Ramos (cell line): ENCODE data around the gene AFF3.

ENCODE experiments used
- in situ Hi-C: fragments of 300-500 bp; cut with MboI; formaldehyde crosslinking; loops from one replicate; pipeline ENCODE4 v1.14.3; 2022; ENCODE audit warnings: low sequenced_read_pairs; ENCODE audit not compliant: unreplicated experiment

The AFF3 gene

DNA sequence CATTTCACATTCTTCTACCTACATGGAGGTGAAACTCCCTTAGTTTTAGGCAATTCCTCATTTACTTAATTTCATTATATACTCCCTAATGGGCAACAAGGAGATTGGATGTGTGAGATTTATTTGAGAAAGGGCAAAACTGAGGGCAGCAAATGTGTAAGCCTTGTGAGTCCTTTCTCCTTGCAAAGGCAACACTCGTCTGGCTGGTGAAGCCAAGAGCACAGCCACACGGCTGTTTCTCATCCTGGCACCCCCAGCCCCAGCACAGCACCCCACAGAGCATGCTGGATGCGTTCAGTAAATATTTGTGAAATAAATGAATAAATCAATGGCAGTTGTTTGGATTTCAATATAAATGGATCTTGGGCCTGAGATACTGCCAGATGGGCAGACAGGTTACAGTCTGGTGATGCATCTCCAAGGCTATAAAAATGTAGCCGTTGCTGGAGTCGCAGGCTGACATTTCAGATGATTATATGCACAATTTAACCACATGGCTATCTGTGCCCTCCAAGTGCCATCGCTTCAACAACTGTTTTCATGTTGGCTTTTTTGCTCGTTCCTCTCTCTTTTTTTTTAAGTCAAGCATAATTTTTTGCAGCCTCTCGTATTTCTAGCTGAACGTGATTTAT is 498.5 kb downstream of the AFF3 start:
- in situ Hi-C loops = loop anchor here (5.0 kb wide), 1 partner anchor 608 kb away; no protein-coding TSS in a partner anchor

DNA sequence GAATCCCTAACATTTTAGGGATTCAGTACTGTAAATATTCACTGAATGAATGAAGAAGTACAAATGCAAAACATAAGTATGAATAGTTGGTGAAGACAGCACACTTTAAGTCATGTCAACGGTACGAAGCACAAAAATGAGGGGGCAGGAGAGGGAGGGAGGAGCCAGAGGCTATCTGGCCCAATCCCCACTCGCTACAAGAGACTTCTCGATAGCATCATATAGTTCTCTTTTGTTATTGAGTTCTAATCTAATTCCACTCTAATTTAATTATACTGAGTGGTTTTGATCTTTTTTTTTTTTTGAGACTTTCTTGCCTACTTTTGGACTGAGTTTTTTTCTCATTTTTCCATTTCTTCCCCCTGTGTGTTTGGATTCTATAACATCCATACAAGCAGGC is 500.4 kb downstream of the AFF3 start:
- in situ Hi-C loops = loop anchor here (5.0 kb wide), 1 partner anchor 610 kb away; no protein-coding TSS in a partner anchor

DNA sequence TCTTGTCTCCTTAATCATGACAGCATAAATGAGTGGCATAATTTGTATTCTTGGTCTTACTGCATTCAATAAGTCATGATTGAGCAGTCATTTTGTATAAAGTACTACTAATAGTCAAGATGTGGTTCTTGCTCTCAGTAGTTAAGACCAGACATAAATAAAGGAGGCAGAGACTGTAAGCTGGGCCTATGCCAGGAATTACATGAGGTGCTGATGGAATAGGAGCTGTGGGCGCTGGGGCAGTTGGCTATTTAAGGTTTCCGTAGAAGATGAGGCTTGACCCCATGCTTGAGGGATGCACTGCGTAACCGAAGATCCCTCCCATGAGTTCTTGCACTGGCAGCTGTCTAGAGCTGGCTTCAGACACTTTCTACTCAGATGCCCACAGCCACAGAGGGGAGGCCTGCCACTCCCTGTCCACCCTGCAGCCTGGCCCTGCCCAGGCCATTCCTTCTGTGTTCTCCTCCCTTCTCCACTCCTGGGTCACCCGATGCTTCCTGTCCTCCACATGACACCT is 501.7 kb downstream of the AFF3 start:
- in situ Hi-C loops = loop anchor here (5.0 kb wide), 1 partner anchor 612 kb away; no protein-coding TSS in a partner anchor

DNA sequence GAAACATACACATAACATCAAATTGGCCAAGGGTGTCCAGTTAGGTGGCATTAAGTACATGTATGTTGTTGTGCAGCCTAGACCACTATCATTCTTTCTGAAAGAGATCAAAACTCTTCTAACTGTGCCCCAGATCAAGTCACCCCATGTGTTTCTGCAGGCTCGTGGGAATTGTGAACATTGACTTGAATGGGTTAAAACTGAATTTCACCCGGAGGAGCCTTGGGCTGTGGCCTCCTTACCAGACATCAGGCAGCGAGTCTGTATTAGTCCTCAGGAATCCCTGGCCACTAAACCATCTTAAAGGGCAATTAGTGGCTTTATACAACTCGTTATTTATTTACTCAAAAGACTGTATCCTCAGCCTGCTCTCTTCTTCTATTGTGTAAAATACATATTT is 503.6 kb downstream of the AFF3 start:
- in situ Hi-C loops = no loop called here

DNA sequence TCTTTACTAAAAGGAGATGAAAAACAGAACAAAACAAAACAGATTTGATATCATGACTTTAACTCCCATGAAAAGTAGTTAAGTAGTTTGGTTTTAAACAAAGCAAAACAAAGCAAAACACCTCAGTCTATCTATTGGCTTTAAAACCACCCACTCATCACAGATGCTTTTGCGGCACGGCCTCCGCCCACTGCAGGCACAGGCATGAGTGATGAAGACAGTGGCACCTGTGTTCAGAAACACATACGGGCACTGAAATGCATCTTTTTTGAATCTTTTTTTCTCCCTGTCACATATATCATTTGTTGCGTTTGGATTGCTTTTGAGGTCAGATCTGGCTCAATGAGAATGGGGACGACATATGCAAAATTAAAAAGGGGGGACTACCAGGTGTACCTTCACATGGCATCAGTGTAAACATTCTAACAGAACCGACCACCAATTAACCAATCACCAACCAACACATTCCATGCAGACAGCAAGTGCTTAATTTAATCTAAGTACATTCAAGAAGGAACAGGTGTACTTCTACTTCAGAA is 505.2 kb downstream of the AFF3 start:
- in situ Hi-C loops = no loop called here

DNA sequence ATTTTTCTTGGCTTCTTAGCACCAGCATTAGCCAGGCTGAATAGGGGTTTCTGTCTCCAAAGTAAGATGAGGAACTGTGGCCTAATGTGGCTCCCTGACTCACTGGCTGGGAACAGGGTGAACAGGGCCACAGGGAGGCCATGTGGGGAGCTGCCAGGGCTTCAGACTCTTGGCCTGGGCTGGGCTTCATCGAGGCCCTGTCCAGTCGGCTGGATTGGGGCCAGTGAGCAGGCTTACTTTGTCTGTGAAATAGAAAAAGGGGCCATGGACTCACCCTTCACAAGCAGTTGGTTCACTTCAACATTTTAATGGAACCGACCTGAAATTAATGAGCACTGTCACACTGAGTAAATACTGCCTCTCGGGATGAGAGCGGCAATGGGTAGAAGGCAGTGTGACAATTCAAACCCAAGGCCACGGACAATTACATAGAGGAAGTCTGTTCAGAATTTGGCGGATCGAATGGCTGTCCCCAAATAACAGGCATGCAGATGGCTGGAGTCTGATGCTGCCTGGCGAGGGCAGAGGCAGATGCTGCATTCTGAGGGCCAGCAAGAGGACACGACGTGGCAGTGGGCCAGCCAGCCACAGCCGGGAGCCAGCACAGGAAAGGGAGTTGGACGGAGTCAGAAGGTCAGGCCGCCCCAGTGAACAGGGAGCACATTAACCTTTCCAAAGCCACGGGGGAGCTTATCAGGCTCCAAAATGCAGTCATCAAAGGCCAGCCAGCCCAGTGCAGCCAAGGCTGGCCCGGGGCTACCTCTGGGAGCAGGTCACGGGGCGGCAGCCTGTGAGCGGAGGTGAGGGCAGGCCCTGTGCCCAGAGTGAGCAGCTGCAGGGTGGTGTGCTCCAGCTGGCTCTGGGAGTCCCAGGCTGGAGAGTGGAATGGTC is 506.0 kb downstream of the AFF3 start:
- in situ Hi-C loops = no loop called here

DNA sequence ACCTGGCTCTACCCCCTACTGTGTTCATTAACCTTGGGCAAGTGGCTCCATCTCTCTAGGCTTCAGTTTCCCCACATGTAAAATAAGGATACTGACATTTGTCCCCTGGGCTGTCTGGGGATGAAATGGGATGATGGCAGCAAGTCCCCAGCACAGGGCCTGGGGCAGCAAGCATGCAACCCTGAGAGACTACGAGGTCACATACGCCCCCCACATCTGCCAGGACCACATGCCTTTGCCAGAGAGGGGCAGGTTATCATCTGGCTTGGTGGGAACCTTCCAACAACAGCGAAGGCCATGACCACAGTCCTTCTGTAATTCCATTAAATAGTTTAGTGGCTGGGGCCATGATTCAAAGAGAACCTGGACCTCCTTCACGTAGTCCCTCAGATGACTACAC is 506.7 kb downstream of the AFF3 start:
- in situ Hi-C loops = no loop called here

DNA sequence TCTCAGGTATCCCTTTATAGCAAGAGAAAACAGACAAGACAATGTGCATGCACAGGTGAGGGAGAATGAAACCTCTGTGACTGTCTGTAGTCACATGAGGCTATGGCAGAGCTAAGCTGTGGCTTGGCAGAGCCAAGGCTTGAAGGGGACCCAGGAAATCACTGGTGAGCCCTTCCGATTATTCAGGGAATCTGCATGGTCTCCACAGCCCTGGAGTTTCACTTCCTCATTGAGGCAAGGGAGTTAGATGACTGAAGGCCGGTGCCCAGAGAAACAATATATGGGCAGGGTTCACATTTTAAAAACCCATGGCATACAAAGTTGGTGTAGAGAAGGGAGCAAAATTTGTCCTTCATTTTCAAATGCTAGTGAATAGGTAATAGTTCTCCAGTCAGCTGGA is 508.2 kb downstream of the AFF3 start:
- in situ Hi-C loops = no loop called here

DNA sequence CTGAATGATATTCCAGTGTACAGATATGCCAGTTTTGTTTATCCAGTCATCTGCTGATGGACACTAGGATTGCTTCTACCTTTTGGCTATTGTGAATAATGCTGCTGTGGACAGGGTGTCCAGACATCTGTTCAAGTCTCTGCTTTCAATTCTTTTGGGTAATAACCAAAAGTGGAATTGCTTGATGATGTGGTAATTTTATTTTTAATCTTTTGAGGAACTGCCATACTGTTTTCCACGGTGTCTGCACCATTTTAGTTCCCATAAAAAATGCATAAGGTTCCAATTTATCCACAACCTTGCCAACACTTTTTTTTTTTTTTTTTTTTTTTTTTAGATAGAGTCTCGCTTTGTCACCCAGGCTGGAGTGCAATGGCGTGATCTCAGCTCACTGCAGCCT is 510.7 kb downstream of the AFF3 start:
- in situ Hi-C loops = no loop called here

DNA sequence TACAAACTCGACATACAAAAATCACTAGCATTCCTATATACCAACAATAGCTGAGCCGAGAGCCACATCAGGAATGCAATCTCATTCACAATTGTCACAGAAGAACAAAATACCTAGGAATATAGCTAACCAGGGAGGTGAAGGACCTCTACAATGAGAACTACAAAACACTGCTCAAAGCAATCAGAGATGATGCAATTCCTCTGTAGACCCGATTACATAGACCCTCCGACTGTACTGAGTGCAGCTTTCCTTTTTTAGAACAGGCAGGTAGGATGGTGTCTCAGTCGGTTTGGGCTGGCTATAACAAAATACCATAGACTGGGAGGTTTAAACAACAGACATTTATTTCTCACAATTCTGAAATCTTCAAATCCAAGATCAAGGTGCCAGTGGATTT is 513.1 kb downstream of the AFF3 start:
- in situ Hi-C loops = no loop called here

DNA sequence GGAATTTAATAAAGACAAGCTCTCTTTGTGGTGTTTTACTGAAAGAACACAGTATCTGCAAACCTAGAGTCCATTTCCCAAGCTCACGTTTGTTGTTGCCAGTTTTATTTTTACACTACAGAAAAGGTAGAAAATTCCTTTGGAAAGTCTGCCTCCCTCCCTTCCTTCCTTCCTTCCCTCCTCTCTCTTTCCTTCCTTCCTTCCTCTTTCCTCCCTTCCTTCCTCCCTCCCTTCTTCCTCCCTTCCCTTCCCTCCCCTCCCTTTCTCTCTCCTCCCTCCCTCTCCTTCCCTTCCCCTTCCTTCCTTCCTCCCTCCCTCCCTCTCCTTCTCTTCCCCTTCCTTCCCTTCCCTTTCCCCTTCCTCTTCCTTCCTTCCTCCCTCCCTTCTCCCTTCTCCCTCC is 516.2 kb downstream of the AFF3 start:
- in situ Hi-C loops = no loop called here

DNA sequence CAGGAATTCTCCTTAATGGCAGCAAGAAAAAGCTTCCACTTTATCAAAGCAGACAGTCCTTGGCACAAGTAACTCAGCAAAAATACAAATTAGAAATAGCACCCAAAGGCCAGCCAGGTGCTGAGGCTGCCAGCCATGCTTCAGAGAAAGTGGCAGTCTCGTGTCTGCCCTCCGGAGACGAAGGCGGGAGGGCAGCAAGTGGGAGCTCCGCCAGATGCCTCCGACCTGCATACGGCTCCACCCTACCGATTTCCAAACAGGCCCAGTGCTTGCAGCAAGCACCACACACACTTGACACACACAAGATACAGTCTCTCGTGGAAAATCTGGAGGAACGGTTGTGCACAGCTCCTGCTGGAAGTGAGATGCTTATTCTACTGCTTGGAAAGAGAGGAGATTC is 517.7 kb downstream of the AFF3 start:
- in situ Hi-C loops = no loop called here

DNA sequence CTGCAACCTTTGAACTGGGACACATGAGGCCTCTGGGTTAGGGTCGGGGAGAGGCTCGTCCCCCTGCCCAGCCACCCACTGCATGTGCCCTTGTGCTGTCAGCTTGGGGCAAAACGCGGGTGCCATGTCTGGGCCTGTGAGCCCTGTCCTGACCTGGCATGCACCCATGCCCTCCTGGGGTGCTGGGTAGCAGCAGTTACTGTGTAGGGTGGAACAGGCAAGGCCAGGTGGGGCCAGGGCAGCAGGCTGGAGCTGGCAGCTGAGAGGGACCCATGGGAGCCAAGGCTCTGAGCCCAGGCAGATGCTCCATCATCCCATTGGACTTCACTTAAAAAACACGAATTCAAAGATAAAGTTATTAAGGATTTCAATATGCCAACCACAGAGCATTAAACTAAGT is 518.8 kb downstream of the AFF3 start:
- in situ Hi-C loops = no loop called here

DNA sequence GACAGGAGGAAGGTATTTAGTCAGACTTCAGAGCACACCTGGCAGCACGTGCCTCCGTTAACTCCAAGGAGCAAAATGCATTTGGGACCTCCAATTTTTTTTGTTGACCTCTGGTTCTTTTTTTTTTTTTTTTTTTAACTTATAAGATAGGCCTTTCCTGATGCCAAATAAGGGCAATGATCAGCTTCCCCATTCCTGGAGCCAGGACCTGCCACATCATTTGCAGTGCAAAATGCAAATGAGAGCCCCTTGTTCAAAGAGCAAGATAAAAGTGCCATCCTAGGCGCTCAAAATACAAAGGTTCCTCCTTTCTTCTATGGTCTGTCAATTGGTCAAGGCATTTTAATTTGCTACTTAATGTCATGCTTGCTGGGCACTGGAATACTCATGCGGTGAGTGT is 519.4 kb downstream of the AFF3 start:
- in situ Hi-C loops = no loop called here

DNA sequence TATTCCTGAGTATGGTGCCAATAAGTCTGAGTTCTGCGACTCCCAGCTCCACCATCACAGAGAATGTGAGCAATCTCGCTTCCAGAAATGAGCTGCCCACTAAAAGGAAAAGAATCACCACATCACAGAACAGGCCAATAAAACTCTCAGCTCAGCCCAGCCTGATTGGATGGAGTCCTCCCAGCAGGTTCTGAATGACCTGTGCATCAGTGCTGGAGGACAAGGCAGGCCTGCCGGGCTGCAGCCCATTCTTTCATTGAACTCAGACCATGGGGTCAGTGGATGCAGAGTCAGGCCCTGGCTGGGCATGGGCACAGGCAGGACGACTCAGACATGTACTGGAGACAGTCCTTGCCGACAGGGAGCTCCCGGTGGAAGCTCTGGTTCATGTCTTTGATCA is 519.9 kb downstream of the AFF3 start:
- in situ Hi-C loops = no loop called here

DNA sequence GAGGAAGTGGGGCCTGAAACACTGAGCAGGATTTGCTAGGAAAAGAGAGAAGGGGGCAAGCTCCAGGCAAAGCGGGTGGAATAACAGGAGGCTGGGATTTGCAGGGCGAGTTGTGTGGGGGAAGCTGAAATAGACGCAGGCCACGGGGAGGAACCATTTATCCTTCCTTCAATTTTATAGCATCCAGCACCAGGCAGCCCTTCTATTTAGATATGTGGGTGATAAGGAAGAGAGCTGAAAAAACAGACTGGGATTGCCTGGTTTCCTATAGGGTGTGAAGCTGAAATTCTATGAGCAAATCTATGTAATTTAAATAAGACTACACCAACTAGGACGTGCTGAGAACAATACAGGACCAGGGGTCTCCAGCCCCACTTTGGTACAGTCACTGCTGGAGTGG is 520.6 kb downstream of the AFF3 start:
- in situ Hi-C loops = no loop called here

DNA sequence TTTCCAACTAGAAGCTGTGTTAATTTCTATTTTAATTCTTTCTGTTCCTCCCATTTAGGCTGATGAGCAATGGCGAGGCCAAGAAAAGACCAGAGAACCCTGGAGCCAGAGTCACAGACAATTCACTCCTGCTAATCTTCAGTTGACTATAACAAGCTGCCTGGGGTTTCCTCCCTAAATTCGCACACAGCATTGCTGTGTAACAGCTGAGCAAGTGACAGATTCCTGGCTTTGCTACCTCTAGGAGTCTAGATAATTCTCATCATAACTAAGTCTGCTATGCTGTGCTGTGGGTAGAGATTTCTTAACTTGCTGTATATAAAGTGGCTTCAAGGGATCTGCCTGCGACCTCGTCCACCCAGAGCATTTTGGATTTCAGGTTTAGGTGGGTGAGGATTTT is 521.3 kb downstream of the AFF3 start:
- in situ Hi-C loops = no loop called here

DNA sequence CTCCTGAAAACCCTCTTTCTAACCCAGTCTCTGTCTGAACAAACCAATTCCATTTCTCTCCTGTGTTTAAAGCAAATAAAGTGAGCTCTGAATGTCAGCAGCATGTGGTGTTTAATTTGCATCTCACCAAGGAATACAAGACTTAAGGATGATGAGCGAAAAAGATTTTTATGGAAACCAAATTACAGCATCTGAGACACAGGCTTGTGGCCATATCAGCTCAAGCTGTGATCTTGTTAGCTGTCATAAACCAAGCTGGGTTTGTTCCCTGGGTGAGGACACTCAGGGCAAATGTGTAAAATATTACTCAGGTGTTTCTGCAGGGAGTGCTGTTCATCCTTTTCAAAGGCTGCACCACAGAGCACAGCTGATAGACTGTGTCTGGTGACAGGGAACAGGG is 523.2 kb downstream of the AFF3 start:
- in situ Hi-C loops = no loop called here

DNA sequence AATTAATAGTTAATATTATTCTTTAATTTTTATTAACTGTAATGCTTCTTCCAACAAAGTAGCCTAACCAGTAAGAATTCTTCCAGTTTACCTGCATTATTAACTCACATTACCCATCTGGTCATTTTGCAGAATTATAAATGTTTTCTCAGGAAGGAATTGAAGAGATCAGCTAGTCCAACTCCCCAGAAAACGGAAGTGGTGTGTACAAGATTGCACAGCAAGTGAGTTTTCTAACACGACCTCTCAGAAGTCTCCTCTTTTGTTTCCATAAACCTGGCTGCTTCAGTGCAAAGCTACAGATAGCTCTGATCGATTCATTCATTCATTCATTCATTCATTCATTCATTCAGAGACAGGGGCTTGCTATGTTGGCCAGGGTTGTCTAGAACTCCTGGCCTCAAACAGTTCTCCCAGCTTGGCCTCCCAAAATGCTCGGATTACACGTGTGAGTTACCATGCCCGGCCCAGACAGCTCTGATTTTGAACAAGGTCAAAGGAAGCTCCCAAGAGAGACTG is 523.8 kb downstream of the AFF3 start:
- in situ Hi-C loops = no loop called here

DNA sequence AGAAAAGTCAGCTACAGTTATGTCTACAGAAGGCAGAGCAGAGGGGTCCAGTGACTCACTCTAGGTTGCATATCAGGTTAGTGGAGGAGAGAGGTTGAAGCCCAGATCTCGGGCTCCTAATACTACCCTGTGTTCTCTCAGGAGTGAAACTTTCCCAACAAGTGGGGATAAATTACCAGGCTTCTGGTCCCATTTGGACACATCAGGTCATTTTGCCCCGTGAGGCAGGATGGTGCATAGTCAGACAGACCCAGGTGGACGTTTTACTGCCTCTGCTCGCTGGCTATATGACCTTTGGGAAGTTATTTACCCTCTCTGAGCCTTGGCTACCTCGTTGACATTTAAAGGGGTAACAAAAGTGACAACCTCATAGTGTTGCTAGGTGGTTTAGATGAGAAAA is 524.6 kb downstream of the AFF3 start:
- in situ Hi-C loops = no loop called here

DNA sequence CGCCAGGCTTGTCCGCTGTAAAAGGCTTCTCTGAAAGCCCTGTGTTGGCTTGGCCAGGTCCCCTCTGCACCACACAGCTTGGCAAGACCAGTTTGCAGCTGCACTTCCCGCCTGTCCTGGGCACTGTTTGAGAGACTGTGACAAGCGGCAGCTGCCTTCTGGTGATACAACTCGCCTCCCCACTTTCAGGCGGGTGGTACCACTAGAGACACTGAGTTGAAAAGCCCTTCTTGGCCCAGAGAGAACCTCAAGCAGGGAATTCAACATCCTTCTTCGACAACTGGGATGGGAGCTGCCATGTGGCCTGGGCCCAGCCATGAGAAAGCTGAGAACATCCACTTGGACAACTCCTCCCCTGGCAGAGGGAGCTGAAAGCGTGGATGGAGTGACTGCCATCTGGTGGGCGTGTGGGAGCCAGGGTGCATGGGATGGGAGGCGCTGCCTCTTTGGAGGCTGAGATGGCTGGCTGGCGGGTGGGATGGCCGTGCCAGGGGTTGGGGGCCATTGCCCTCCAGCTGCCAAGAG is 527.1 kb downstream of the AFF3 start:
- in situ Hi-C loops = no loop called here
